ENCODE results near the gene GDI2.

- TF ChIP-seq POLR2AphosphoS5 (IDR thresholded peaks at IDR 0.05; ENCODE audit: insufficient read depth in 1 of 2, low read depth in 1 of 2) (no peak), POLR2A (IDR thresholded peaks at IDR 0.05) (no peak), CTCF (IDR thresholded peaks at IDR 0.05) (no peak)
Measured at GRCh38 chr10:5854131-5854475, 40.9 kb upstream of the GDI2 start.
